SHP77 (cell line): Measurements from ENCODE around the gene MED27.
A peak's percentile ranks its signal among the peaks of the same experiment; 100 is the strongest.
"Not testable (repeated sequence)": the region's sequence is repeated elsewhere in the genome, so short reads cannot be mapped to it uniquely, and the experiment has no call there.

ENCODE experiments used
- DNase-seq, 2 experiments: peaks; one replicate each; lab custom pipeline; 2025; lab: John Stamatoyannopoulos, UW

Gene MED27

DNA sequence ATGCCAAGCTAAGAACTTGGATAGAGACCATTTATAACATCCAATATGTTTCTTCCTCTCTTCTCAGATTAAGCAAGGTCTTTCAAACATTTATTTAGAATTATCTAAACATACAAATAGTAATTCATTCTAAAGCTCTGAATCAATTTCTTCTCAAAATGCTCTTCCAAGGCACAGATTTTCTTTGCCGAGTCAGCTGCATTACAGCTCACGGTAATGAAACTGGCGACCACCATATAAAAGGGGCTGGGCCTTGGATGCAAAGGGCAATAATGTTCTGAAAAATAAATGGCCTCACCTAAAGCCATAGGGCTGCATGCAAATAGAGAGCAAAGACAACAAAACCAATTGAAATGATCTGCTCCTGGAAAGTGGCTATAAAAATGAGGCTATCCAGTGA is 63.8 kb downstream of the MED27 start:
- DNase-seq = no peak

DNA sequence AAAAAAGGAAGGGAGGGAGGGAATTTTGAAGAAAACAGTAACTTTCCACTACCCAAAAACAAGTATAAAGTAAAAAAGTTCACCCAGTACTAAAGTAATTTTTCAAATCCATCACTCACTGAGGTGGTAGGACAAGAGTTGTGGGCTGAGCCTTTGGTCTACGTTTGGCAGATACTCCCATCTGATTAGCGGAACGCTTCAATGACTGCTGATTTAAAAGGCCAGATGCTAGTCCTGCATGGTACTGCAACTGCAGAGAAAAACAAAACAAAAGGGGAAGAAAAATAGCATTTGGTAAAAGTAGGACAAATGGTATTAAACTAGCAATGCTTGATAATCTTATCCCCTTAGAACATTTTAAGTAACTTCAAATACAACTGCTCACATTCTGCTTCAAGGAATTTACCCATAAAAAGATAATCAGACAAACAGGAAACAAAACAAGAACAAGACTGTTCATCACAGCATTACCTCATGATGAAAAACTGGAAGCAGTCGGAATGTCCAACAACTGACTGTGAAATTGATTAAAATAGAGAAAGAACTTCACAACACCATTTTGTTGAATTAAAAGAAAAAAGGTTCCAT is 65.4 kb downstream of the MED27 start:
- DNase-seq = no peak

DNA sequence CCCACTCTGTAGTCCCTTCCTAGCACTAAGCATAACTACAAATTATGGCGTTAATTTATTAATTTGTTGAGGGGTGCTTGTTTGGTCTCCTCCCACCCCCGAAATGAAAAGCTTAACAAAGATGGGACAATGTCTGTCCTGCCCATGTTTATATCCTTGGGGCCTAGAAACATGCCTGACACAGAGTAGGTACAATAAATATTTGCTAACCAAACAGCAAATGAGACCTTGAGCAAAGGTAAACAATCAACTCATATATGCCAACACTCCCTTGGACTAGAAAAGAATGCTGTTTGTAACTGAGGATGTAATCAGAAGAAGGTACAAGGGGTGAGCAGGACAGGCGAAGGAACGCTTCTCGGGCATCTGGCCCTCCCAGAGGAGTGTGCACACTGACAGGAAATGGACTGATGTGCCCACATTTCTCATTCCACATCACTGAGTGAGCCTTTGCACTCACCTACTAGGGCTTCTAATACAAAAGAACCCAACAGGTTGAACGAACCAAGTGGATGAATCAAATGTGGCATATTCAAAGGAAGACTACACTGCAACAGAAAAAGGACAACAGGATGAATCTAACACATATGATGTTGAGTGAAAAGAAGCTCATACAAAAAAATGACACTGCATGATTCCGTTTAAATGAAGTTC is 66.8 kb downstream of the MED27 start:
- no peak for DNase-seq

DNA sequence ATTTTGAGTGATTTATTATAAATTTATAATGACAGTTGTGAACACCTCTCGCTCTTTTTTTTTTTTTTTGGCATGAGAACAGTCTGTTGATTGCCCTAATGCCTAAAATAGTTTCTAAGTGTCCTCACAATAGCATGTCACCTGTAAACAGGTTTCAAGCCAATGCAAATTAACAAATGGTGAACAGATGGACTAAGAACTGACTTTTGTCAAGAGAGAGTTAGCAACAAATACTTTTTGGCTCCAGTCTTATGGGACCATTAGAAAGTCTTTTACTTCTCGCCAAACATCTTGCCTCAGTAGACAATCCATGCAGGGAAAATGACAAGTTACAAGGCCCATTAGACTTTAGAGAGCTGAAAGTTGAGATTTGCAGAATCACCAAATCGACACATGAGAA is 67.8 kb downstream of the MED27 start:
- no peak for DNase-seq

DNA sequence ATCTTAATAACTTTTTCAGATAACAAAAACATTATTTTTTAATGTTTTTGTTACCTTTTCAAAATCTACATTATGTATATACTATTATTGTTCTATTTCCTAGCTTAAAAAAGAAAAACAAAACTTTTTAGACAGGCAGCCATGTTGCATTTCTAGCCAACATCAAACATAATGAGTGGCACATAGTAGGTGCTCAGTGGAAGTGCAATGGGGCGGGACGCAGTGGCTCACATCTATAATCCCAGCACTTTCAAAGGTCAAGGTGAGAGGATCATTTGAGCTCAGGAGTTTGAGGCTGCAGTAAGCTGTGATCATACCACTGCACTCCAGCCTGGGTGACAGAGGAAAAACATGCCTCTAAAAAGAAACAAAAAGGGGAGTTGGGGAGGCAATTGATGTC is 68.4 kb downstream of the MED27 start:
- no peak for DNase-seq

DNA sequence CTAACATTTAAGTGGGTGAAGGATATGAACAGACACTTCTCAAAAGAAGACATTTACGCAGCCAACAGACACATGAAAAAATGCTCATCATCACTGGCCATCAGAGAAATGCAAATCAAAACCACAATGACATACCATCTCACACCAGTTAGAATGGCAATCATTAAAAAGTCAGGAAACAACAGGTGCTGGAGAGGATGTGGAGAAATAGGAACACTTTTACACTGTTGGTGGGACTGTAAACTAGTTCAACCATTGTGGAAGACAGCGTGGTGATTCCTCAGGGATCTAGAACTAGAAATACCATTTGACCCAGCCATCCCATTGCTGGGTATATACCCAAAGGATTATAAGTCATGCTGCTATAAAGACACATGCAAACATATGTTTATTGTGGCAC is 69.5 kb downstream of the MED27 start:
- not testable (repeated sequence) for DNase-seq

DNA sequence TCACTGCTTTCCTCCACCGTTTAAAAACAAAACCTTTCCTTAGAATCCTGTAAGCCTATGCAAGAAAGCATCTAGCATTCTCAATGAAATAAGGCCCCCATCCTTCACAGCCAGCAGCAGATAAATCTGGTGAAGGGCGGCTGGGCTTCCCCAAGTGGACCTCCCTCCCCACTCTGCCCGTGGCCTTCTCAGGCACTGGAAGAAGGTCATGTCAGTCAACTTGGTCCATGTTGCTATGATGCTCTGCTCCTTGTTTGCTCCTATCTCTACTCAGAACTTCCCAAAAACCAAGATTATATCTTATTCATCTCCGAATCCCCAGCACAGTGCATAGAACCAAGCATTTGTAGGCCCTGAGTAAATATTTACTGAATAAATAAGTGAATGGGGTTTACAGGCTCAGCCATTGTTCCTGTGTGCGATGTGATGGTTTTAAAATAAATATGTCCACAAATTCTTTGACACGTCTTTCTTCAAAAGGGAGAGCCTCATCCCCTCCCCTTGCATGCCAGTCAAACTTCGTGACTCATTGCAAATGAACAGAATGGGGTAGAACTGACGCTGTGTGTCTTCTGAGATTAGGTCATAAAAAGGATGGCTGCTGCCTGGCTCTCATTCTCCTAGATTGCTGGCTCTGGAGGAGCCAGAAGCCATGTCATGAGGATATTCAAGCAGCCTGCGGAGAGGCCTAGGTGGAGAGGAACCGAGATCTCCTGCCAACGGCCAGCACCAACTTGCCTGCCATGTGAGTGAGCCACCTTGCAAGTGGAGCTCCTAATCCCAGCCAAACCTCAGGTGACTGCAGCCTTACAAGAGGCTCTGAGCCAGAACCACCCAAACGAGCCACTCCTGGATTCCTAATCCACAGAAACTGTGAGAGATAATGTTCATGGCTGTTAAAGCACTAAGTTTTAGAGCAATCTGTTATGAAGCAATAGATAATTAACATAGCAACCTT is 70.5 kb downstream of the MED27 start:
- peak in 1 of 2 experiments; percentile 22 for DNase-seq

DNA sequence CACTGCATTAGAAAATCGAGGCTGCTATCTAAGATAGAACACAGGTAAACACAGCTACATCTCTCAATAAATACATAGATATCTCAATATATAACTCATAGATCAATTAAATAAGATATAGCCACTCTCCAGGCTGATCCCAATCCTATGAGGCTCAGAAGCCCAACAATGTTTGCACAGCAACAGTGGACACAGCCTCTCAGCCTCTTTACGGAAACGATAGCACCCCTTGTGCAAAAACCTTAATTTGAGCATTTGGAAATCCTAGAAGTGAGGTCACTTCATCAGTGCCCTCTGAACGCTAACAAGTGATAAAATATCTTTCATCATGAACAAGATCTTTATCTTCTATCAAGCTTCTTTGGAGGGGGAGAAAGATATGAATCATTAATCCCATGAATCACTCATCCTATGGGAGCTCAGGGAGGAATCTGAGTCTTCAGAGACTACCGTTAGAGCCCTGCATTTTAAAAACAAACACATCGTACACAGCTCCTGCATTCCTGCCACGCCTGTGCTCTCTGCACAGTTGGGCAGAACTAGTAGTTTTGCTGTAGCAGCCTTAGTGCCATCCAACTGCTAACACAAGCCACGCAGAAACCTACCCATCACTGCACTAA is 71.4 kb downstream of the MED27 start:
- peak in 1 of 2 experiments; percentile 22 for DNase-seq

DNA sequence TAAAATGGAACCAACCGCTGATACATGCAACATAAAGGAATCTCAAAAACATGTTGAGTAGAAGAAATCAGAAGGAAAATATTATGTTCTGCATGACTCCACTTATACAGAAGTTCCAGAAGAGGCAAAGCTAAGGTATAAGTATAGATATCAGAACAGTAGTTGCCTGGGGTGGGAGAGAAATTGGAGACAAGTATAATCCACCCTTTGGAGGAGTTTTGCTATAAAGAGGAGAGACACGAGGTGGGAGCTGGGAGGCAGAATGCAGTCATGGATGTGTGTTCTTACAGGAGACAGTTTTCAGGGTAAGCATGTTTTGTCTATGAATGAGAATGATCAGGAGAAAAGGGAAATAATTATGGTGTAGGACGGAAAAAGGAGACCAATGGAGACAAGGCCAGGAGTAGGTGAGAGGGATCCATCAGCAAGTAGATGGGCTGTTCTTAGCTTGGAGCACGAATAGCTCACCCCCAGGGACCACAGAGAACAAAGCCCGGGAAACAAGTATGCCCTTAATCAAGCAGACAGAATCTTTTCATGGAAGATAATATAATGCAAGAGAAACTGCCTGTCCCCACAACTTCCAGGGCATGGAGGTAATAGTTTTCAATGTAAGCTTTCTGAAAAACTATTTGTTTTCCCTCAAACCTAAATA is 72.2 kb downstream of the MED27 start:
- DNase-seq = no peak

DNA sequence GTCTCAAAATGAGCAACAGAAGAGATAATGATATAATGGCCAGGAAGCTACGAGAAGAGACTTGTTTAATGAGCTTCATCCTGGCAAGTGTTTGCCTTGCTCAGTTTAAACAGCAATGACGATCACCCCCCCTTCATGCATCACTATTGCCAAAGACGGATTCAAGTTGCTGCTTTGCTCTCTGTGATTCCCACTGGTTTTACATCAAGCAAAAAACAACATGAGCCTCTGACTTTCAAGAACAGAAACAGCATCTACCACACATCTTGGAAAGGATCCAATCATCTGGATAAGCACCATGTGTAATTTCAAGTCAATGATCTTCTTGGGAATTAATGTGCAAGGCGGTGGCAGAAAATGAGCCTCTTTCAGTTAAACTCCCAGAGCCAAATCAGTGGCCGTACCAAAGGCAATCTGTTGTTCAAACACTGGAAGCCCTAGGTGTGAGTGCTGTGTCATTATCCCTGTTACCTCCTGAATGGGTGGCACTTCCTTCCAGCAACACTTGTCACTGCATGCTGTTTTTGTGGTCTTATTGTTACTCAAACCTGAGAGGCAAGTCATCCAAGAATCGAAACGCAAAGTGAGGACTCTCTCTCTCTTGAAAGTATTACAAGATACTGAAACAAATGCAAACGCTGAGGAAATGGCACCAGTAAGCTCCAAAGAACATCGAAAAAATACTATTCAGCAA is 72.8 kb downstream of the MED27 start:
- peak; percentile 59 to 71 for DNase-seq

DNA sequence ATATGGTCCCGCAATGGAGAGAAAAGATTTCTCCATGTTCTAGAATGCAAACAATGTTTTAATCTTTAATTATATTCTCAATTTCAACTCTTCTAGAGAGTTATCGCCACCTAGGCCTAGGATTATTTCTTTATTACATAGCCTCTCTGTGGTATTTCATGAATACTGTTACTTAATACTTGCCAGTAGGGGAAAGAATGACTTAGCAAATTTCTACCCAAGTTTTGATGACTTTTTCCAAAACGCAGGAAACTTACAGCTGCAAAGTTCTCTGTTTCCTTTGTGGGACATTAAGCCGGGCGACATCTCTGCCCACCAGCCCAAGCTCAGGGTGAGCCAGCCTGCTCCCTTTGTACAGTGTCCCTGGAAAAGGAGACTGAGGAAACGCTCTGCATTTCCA is 73.8 kb downstream of the MED27 start:
- no peak for DNase-seq

DNA sequence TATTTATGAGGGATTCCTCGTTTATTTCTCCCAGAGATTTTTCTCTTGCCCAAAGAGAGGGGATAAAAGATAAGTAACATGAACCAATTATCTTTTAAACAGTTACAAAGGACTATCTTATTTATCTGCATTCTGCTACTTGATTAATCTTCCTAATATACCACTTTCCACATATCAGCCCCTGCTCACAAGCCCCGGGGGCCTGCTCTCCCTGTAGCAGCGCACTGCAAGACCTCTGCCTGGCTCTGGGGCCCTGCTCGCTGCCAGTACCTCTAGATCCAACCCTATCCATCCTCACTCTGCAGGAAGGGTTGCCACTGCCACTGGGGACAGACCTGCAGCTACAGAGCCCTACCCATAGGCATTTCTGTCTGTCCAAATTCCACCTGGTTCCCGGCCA is 75.3 kb downstream of the MED27 start:
- DNase-seq = no peak

DNA sequence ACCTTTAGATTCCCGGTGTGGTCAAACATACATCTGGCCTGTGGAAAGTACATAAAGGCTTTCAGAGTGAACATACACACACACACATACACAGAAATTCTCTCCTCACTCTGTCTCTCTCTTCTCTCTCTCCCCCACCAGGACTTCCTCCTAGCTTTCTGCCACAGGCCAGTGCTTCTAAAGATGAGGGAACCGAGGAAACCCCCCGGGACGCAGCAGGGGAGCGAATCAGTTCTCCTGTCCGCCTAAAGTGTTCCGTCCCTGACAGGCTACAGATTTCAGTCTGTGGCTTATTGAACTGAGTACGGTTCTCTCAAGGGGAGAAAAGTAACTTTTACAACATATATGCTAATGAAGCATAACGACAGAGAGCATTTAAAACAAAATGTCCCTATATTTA is 75.8 kb downstream of the MED27 start:
- no peak for DNase-seq

DNA sequence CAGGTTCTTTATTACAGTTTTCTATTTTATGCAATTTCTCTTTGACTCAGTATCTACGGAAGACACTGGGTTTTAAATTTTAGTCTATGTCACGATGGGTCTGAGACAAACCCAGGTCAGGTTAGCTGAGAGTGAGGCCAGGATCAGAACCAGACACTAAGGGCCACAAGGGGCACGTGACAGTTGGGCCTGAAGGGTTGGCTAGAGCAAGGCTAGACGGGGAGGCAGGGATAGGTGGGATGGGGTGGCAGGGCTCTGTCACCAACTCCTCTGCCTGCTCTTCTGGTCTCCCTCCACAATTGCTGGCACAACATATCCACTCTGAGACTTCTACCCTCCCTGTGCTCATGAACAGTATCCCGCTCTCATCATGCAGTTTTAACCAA is 76.4 kb downstream of the MED27 start:
- DNase-seq = no peak

DNA sequence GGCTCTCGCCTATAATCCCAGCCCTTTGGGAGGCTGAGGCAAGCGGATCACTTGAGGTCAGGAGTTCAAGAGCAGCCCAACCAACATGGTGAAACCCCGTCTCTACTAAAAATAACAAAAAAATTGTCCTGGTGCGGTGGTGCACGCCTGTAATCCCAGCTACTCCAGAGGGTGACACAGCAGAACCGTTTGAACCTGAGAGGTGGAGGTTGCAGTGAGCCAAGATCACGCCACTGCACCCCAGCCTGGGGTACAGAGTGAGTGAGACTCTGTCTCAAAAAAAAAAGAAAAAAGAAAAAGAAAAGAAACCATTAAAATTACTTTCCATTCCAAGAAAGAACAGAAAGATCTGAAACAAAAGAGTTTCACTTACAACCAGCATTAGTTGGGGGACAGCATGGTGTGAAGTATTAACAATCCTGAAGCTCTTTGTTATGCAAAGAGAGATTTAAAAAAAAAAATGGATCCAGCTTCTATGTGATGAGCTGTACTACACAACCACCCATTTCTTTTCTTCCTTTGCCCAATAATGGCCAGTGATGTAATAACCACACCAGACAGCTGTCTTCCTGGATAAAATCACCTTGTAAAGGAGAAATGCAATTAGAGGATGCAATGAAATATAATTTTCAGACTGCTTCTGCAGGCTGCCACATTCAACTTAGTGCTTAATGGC is 76.9 kb downstream of the MED27 start:
- DNase-seq = no peak

DNA sequence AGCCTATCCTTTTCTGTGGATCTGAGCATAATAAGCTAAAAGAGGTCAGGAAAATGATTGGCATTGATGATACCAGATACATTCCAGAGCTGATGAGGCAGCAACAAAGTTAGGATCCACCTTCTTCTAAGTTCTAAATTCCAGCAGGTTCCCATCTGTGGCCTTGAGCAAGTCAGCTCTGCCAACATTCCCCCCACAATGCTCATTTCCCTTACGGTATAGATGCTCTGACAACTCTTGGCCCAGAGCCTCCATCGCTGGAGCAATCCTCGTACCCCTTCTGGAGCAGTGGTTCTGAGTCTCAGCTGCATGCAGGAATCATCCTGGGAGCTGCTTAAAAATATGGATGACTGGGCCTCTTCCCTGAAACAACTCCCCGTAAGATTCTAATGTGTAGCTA is 78.1 kb downstream of the MED27 start:
- no peak for DNase-seq

DNA sequence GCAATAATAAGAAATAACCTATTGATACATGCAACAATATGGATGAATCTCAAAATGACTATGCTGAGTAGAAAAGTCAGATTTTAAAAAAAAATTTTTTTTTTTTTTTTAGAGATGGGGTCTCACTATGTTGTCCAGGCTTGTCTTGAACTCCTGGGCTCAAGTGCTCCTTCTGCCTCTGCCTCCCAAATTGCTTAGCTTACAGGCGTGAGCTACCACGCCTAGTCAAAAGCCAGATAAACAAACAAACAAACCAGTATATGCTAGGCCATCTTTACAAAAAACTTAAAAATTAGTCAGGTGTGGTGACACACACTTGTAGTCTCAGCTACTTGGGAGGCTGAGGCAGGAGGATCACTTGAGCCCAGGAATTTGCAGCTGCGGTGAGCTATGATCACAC is 79.0 kb downstream of the MED27 start:
- no peak for DNase-seq

DNA sequence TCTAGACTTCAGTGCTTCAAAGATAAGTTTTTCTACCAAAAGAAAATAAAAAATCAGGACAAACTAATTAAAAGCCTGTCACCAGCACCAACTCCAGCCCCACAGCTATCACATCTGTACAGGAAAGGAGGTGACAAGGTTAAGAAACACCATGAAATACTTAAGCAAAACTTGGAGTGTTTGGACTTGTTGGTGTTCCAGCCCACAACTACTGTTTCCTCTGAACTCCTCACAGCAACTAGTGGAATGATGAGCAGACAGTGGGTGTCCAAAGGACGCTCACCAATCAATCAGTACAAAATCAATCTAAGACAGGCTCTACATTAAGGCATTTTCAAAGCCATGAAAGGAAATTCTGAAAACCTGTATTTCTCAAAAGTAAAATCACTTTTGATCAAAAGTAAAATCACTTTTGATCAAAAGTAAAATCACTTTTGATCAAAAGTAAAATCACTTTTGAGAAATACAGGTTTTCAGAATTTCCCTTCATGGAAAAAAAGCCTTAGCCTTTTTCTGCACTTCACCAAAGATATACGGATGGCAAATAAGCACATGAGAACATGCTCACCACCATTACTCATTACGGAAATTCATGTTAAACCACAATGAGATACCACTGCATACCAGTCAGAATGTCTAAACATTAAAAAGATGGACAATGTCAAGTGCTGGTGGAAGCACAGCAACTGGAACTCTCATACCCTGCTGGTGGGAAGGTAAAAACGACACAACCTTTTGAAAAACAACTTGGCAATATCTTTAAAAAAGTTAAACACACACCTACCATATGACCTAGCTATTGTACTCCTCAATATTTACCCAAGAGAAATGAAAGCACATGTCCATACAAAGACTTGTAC is 79.7 kb downstream of the MED27 start:
- DNase-seq = no peak

DNA sequence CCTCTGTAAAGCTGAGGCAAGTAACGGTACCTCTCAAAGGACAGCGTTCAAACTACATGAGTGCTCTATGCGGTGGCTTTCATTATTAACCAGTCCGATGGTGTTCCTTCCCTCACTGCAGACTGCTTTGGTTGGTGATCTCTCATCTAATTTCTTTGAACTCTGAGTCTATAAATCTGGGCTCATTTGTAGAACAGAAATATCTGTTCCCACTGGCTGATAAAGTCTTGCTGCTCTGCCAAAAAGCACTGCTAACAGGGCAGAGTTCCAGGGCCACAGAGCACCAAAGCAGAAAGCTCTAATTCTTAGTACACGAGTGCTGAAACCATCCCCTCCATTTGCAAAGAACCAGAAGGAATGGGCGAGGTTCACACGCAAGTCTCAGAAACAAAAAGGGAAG is 81.9 kb downstream of the MED27 start:
- no peak for DNase-seq

DNA sequence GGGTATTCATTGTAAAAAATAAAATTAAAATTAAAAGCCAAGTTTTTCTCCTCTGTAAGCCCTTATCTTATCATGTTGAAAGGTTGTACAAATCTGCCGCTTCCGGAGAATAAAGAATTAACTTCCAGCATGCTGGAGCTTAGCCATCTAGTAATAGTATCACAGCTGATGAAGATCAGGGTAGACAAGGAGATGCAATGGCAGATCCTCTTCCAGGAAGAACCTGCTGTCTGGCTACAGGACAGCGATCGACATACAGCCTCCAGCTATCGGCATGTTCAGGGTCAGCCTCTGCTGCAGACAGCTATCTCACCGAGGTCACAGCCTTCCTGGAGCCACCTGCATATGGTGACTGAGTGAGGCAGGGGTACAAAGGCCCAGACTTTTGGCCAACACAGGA is 82.6 kb downstream of the MED27 start:
- DNase-seq = no peak
